PC-9 (cell line): Measurements from ENCODE around the gene SSR4.

Source experiments
- EZH2 ChIP-seq: fragments of 200-600 bp; sonication (generic); IDR thresholded peaks from 2 replicates; pipeline ENCODE4 v1.8.0; 2017; ENCODE audit warnings: antibody characterized with exemption, low read depth
- TF ChIP-seq, protein P1 (sequence below): fragments of 200-600 bp; sonication (generic); conservative IDR thresholded peaks from 2 replicates; pipeline ENCODE4 v1.6.1; 2017; ENCODE audit warnings: mixed run types, antibody characterized with exemption, mild to moderate bottlenecking, moderate library complexity

DNA sequence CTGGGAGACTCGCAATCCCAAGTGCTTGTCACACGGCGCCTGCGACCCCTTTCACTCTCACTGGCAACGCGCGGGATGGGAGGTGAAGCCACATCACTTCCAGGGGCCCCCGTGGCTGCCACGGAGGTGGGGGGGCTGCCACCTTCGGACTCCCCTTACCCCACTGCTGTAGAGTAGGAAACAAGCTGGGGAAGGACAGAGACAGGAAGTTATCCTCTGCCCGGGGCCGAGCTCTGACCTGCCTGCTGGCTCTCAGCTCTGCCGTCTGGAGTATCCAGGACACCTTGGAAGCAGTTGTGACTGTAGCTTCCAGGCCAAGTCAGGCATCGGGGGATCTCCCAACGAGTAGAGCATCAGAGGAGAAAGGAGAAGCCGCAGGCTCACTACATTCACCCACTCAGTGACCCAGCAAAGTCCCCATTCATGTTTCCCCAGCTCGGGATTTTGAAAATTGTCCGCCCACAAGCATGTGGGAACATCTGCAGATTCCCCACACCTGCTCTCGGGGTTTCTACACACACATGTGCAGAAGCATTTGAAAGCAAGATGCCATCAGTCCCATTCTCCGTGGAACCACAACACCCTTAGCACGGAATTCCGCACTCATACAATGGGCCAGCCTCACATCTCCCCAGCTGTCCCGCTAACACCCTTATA is 25.0 kb downstream of the SSR4 start:
- TF ChIP-seq, protein P1, sequence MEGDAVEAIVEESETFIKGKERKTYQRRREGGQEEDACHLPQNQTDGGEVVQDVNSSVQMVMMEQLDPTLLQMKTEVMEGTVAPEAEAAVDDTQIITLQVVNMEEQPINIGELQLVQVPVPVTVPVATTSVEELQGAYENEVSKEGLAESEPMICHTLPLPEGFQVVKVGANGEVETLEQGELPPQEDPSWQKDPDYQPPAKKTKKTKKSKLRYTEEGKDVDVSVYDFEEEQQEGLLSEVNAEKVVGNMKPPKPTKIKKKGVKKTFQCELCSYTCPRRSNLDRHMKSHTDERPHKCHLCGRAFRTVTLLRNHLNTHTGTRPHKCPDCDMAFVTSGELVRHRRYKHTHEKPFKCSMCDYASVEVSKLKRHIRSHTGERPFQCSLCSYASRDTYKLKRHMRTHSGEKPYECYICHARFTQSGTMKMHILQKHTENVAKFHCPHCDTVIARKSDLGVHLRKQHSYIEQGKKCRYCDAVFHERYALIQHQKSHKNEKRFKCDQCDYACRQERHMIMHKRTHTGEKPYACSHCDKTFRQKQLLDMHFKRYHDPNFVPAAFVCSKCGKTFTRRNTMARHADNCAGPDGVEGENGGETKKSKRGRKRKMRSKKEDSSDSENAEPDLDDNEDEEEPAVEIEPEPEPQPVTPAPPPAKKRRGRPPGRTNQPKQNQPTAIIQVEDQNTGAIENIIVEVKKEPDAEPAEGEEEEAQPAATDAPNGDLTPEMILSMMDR: no peak
- no peak for TF ChIP-seq EZH2
